ENCODE results near the gene CFAP107.
"Not testable (repeated sequence)": the region's sequence is repeated elsewhere in the genome, so short reads cannot be mapped to it uniquely, and the experiment has no call there.

Gene CFAP107

GRCh38 chr1:12745992-12746323 lies at the start of gene CFAP107:
Gene CFAP107, plus strand, starts transcription at chr1:12746200. Its CDS starts 231 bp downstream, at chr1:12746431.
- no peak for DNase-seq

GRCh38 chr1:12696658-12697057 lies 49.3 kb upstream of the CFAP107 start:
- no peak for DNase-seq

- no peak for DNase-seq
These were observed 48.6 kb upstream of the CFAP107 start for GRCh38 chr1:12697397-12697796.

- no peak for DNase-seq
These were observed 42.1 kb upstream of the CFAP107 start for GRCh38 chr1:12703821-12704451.

GRCh38 chr1:12706061-12706460 lies 39.9 kb upstream of the CFAP107 start:
- DNase-seq, result no peak

- no peak for DNase-seq
These were observed 37.5 kb upstream of the CFAP107 start for GRCh38 chr1:12708396-12709090.

GRCh38 chr1:12709091-12709491 lies 36.9 kb upstream of the CFAP107 start:
- DNase-seq, result no peak

- no peak for DNase-seq
These were observed 36.3 kb upstream of the CFAP107 start for GRCh38 chr1:12709696-12710095.

- DNase-seq, result no peak
These were observed 34.5 kb upstream of the CFAP107 start for GRCh38 chr1:12711536-12711935.

- no peak for DNase-seq
These were observed 33.9 kb upstream of the CFAP107 start for GRCh38 chr1:12712076-12712475.

- no peak for DNase-seq
These were observed 33.1 kb upstream of the CFAP107 start for GRCh38 chr1:12712929-12713328.

GRCh38 chr1:12713651-12714050 lies 32.3 kb upstream of the CFAP107 start:
- not testable (repeated sequence) for DNase-seq

- no peak for DNase-seq
These were observed 31.1 kb upstream of the CFAP107 start for GRCh38 chr1:12714710-12715475.

- DNase-seq, result no peak
These were observed 30.0 kb upstream of the CFAP107 start, which contains the start of gene AADACL3 for GRCh38 chr1:12715896-12716437. Gene AADACL3, plus strand, starts transcription at chr1:12716110. Its CDS starts 67 bp downstream, at chr1:12716177.

- DNase-seq, result no peak
These were observed 28.6 kb upstream of the CFAP107 start for GRCh38 chr1:12717301-12717838.

GRCh38 chr1:12722626-12723025 lies 23.4 kb upstream of the CFAP107 start:
- no peak for DNase-seq

- no peak for DNase-seq
These were observed 17.6 kb upstream of the CFAP107 start for GRCh38 chr1:12728391-12728790.

GRCh38 chr1:12730156-12730555 lies 15.8 kb upstream of the CFAP107 start:
- no peak for DNase-seq

GRCh38 chr1:12731084-12731483 lies 14.9 kb upstream of the CFAP107 start:
- not testable (repeated sequence) for DNase-seq

- DNase-seq, result no peak
These were observed 11.3 kb upstream of the CFAP107 start for GRCh38 chr1:12734651-12735050.

GRCh38 chr1:12738934-12739333 lies 7.1 kb upstream of the CFAP107 start:
- no peak for DNase-seq

GRCh38 chr1:12739613-12740012 lies 6.4 kb upstream of the CFAP107 start:
- DNase-seq, result no peak

GRCh38 chr1:12741946-12742345 lies 4.1 kb upstream of the CFAP107 start:
- DNase-seq, result no peak
